ENCODE results near the gene ZNF236. TPM values are rescaled to one million over a fixed set of nuclear protein-coding genes. Genes with fewer than 3 reads are reported as not detected.
"Not testable (repeated sequence)": the region's sequence is repeated elsewhere in the genome, so short reads cannot be mapped to it uniquely, and the experiment has no call there.

ZNF236 gene
- total RNA-seq (26.1 TPM), polyA plus RNA-seq (10 to 100 TPM in 1 of 4 donors, 1 to 10 TPM in 3; 5.5 to 10.2 (median 7.0) TPM)

GRCh38 chr18:76822506-76823160 is at the start of gene ZNF236:
TSS of gene ZNF236 (plus strand) at chr18:76822557. CDS start at chr18:76822608, 51 bp downstream.
- peak within 1 kb of the TSS; percentile 87 for H3K4me3 ChIP-seq (ENCODE audit: low read depth, low read length)
- H3K9me3 ChIP-seq (ENCODE audit: control insufficient read depth in 2 of 2, low read length in 2 of 2): no peaks in the 10 kb centered on the region
- Mint-ChIP-seq H3K27me3 (peaks cover 12% of the 10 kb centered on the region), H3K36me3 (no peaks in the 10 kb centered on the region), H3K4me1 (peaks cover 36 to 72% (median 55%) of the 10 kb centered on the region in 4 donors), H3K27ac (peak within 1 kb of the TSS; percentile 90 to 96 (median 95)), H3K4me3 (peak within 1 kb of the TSS; percentile 94 to 100 (median 97)), H3K9me3 (no peaks in the 10 kb centered on the region)
- peaks cover 45% of the 10 kb centered on the region for H3K4me1 ChIP-seq (ENCODE audit: control insufficient read depth, insufficient read depth, low read length, poor library complexity, severe bottlenecking)
- DNase-seq (peak; percentile 54 to 81 (median 66)), ATAC-seq (ENCODE audit: low read depth in 2 of 2) (peak; percentile 51 to 57)
- H3K36me3 ChIP-seq (ENCODE audit: control insufficient read depth, insufficient read depth, low read length): no peaks in the 10 kb centered on the region
- H3K27me3 ChIP-seq (ENCODE audit: control insufficient read depth, insufficient read depth, low read length): no peaks in the 10 kb centered on the region
- H3K27ac ChIP-seq (ENCODE audit: insufficient read depth, low read length, poor library complexity, severe bottlenecking): peak within 1 kb of the TSS; percentile 81

- ATAC-seq (ENCODE audit: low read depth in 2 of 2): no peak
- H3K27ac Mint-ChIP-seq: no peak overlapping the region
- H3K4me3 Mint-ChIP-seq: peak overlapping the region in 1 of 4 donors; percentile 6
Measured at GRCh38 chr18:76772665-76773064, 49.7 kb upstream of the ZNF236 start.

GRCh38 chr18:76777036-76777435 is 45.3 kb upstream of the ZNF236 start:
- H3K9me3 Mint-ChIP-seq; H3K27me3 Mint-ChIP-seq; H3K27ac Mint-ChIP-seq; H3K36me3 ChIP-seq (ENCODE audit: control insufficient read depth, insufficient read depth, low read length); ATAC-seq (ENCODE audit: low read depth in 2 of 2); H3K4me1 ChIP-seq (ENCODE audit: control insufficient read depth, insufficient read depth, low read length, poor library complexity, severe bottlenecking); H3K9me3 ChIP-seq (ENCODE audit: control insufficient read depth in 2 of 2, low read length in 2 of 2); H3K4me3 ChIP-seq (ENCODE audit: low read depth, low read length); H3K4me1 Mint-ChIP-seq; H3K27ac ChIP-seq (ENCODE audit: insufficient read depth, low read length, poor library complexity, severe bottlenecking); H3K27me3 ChIP-seq (ENCODE audit: control insufficient read depth, insufficient read depth, low read length); DNase-seq; H3K4me3 Mint-ChIP-seq; H3K36me3 Mint-ChIP-seq: not testable (repeated sequence)

More at GRCh38 chr18:76772665-76773064, 49.7 kb upstream of the ZNF236 start:
- H3K9me3 Mint-ChIP-seq: peaks cover 3 to 9% (median 6%) of the 10 kb centered on the region in 7 donors
- Histone ChIP-seq H3K27me3 (ENCODE audit: control insufficient read depth, insufficient read depth, low read length) (no peaks in the 10 kb centered on the region), H3K36me3 (ENCODE audit: control insufficient read depth, insufficient read depth, low read length) (no peaks in the 10 kb centered on the region), H3K4me1 (ENCODE audit: control insufficient read depth, insufficient read depth, low read length, poor library complexity, severe bottlenecking) (no peaks in the 10 kb centered on the region), H3K27ac (ENCODE audit: insufficient read depth, low read length, poor library complexity, severe bottlenecking) (no peak overlapping the region), H3K4me3 (ENCODE audit: low read depth, low read length) (no peak overlapping the region), H3K9me3 (ENCODE audit: control insufficient read depth in 2 of 2, low read length in 2 of 2) (peaks cover 3 to 4% of the 10 kb centered on the region in 2 experiments)
- DNase-seq: no peak
- no peaks in the 10 kb centered on the region for H3K27me3 Mint-ChIP-seq
- peaks cover 6% of the 10 kb centered on the region for H3K36me3 Mint-ChIP-seq
- H3K4me1 Mint-ChIP-seq: no peaks in the 10 kb centered on the region

DNA sequence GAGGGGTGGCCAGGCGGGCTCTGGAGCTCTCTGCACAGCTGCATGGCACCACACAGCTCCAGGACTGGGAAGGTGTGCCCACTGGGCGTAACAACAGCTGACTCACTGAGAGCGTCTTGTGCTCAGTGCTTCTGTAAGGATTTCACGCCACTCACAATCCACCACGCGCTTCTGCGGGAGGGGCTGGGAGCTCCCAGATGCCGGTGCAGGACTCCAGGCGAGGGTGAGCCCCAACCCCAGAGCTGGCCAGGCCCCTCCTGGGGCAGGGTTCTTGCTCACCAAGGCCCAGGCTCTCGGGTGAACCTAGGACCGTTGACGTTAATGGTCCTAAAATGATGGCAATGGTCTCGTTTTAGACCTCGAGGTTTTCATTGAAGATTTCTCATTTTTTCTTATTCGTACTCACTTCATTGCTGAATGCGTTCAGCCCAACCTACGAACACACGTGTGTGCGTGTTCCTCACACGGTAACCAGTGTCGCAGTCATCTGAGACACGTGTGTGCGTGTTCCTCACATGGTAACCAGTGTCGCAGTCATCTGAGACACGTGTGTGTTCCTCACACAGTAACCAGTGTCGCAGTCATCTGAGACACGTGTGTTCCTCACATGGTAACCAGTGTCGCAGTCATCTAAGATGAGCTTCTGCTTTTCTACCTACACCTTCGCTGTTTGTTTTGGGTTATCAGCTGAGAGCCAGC is 38.4 kb upstream of the ZNF236 start:
- ATAC-seq (ENCODE audit: low read depth in 2 of 2) (no peak), DNase-seq (no peak)
- H3K9me3 Mint-ChIP-seq: no peaks in the 10 kb centered on the region
- peaks cover 9% of the 10 kb centered on the region for H3K27me3 Mint-ChIP-seq
- peaks cover 5% of the 10 kb centered on the region for H3K27me3 ChIP-seq (ENCODE audit: control insufficient read depth, insufficient read depth, low read length)
- no peak overlapping the region for H3K27ac Mint-ChIP-seq
- no peak overlapping the region for H3K4me3 Mint-ChIP-seq
- no peaks in the 10 kb centered on the region for H3K4me1 ChIP-seq (ENCODE audit: control insufficient read depth, insufficient read depth, low read length, poor library complexity, severe bottlenecking)
- no peak overlapping the region for H3K4me3 ChIP-seq (ENCODE audit: low read depth, low read length)
- no peaks in the 10 kb centered on the region for H3K36me3 ChIP-seq (ENCODE audit: control insufficient read depth, insufficient read depth, low read length)
- H3K27ac ChIP-seq (ENCODE audit: insufficient read depth, low read length, poor library complexity, severe bottlenecking): no peak overlapping the region
- no peaks in the 10 kb centered on the region for H3K36me3 Mint-ChIP-seq
- H3K9me3 ChIP-seq (ENCODE audit: control insufficient read depth in 2 of 2, low read length in 2 of 2): no peaks in the 10 kb centered on the region
- H3K4me1 Mint-ChIP-seq: peaks cover 0 to 8% (median 0%) of the 10 kb centered on the region in 4 donors

GRCh38 chr18:76785872-76786271 is 36.5 kb upstream of the ZNF236 start:
- DNase-seq: no peak
- Histone ChIP-seq H3K4me3 (ENCODE audit: low read depth, low read length) (no peak overlapping the region), H3K4me1 (ENCODE audit: control insufficient read depth, insufficient read depth, low read length, poor library complexity, severe bottlenecking) (no peaks in the 10 kb centered on the region), H3K27ac (ENCODE audit: insufficient read depth, low read length, poor library complexity, severe bottlenecking) (no peak overlapping the region), H3K36me3 (ENCODE audit: control insufficient read depth, insufficient read depth, low read length) (no peaks in the 10 kb centered on the region), H3K9me3 (ENCODE audit: control insufficient read depth in 2 of 2, low read length in 2 of 2) (peaks cover 0 to 3% of the 10 kb centered on the region in 2 experiments), H3K27me3 (ENCODE audit: control insufficient read depth, insufficient read depth, low read length) (peaks cover 5% of the 10 kb centered on the region)
- no peak for ATAC-seq (ENCODE audit: low read depth in 2 of 2)
- no peaks in the 10 kb centered on the region for H3K36me3 Mint-ChIP-seq
- no peak overlapping the region for H3K4me3 Mint-ChIP-seq
- peaks cover 0 to 8% (median 0%) of the 10 kb centered on the region in 4 donors for H3K4me1 Mint-ChIP-seq
- peaks cover 0 to 6% (median 0%) of the 10 kb centered on the region in 7 donors for H3K9me3 Mint-ChIP-seq
- H3K27me3 Mint-ChIP-seq: peaks cover 9% of the 10 kb centered on the region
- H3K27ac Mint-ChIP-seq: peak overlapping the region in 1 of 3 donors; percentile 5

DNA sequence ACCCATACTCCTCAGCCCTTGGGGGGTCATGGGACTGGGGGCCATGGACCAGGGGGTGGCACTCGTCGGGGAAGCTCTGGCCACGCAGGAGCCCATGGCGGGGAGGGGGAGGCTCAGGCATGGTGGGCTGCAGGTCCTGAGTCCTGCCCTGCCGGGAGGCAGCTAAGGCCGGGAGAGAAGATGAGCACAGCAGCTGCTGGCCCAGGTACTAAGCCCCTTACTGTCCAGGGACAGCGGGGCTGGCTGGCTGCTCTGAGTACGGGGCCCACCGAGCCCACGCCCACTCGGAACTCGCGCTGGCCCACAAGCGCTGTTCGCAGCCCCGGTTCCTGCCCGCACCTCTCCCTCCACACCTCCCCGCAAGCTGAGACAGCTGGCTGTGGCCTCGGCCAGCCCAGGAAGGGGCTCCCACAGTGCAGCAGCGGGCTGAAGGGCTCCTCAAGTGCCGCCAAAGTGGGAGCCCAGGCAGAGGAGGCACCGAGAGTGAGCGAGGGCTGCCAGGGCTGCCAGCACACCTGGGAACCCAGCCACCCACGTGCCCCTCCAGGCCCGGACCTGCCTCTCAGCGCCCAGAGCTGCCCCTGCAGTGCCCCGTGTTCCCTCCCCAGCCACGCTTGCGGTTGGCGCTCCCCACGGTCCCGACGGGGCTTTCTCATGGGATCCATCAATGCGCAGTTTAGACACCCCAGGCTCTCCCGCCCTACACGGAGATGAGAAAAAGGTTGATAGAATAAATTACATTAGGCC is 33.6 kb upstream of the ZNF236 start:
- ATAC-seq (ENCODE audit: low read depth in 2 of 2): no peak
- Mint-ChIP-seq H3K4me1 (peaks cover 0 to 8% (median 0%) of the 10 kb centered on the region in 4 donors), H3K36me3 (no peaks in the 10 kb centered on the region), H3K9me3 (peaks cover 0 to 11% (median 2%) of the 10 kb centered on the region in 7 donors), H3K27me3 (peaks cover 10% of the 10 kb centered on the region), H3K4me3 (no peak overlapping the region), H3K27ac (no peak overlapping the region)
- Histone ChIP-seq H3K4me1 (ENCODE audit: control insufficient read depth, insufficient read depth, low read length, poor library complexity, severe bottlenecking) (no peaks in the 10 kb centered on the region), H3K9me3 (ENCODE audit: control insufficient read depth in 2 of 2, low read length in 2 of 2) (peaks cover 3 to 11% of the 10 kb centered on the region in 2 experiments), H3K4me3 (ENCODE audit: low read depth, low read length) (no peak overlapping the region), H3K36me3 (ENCODE audit: control insufficient read depth, insufficient read depth, low read length) (no peaks in the 10 kb centered on the region), H3K27ac (ENCODE audit: insufficient read depth, low read length, poor library complexity, severe bottlenecking) (no peak overlapping the region), H3K27me3 (ENCODE audit: control insufficient read depth, insufficient read depth, low read length) (peaks cover 5% of the 10 kb centered on the region)
- DNase-seq: no peak

DNA sequence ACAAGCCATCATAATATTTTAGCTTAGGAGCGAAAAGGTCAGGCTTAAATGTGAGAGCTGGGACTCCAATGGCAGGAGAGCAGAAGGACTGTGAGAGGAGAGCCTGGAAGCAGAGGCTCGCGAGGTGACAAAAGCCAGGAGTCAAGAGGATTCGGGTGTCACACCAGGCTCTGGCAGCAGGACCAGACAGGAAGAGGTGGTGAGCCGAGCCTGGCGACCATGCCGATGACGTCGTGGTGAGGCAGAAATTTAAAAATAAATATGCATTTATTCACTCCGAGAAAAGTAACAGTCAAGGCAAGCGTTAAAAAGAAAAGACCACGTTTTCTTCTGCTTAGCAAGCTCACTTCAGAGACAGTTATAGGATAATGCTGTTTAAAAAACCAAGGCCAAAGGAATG is 31.3 kb upstream of the ZNF236 start:
- Histone ChIP-seq H3K27me3 (ENCODE audit: control insufficient read depth, insufficient read depth, low read length) (no peaks in the 10 kb centered on the region), H3K27ac (ENCODE audit: insufficient read depth, low read length, poor library complexity, severe bottlenecking) (no peak overlapping the region), H3K36me3 (ENCODE audit: control insufficient read depth, insufficient read depth, low read length) (no peaks in the 10 kb centered on the region), H3K4me3 (ENCODE audit: low read depth, low read length) (no peak overlapping the region), H3K9me3 (ENCODE audit: control insufficient read depth in 2 of 2, low read length in 2 of 2) (peaks cover 3 to 11% of the 10 kb centered on the region in 2 experiments), H3K4me1 (ENCODE audit: control insufficient read depth, insufficient read depth, low read length, poor library complexity, severe bottlenecking) (no peaks in the 10 kb centered on the region)
- no peak for DNase-seq
- H3K27ac Mint-ChIP-seq: no peak overlapping the region
- H3K27me3 Mint-ChIP-seq: peaks cover 26% of the 10 kb centered on the region
- no peak for ATAC-seq (ENCODE audit: low read depth in 2 of 2)
- H3K4me1 Mint-ChIP-seq: peaks cover 0 to 12% (median 0%) of the 10 kb centered on the region in 4 donors
- H3K9me3 Mint-ChIP-seq: peaks cover 0 to 12% (median 4%) of the 10 kb centered on the region in 7 donors
- no peaks in the 10 kb centered on the region for H3K36me3 Mint-ChIP-seq
- H3K4me3 Mint-ChIP-seq: no peak overlapping the region

Measured in CD4-positive, CD25-positive, alpha-beta regulatory T cell (primary cell).